ENCODE data around the gene ZFAND3.

- TF ChIP-seq, protein P1, sequence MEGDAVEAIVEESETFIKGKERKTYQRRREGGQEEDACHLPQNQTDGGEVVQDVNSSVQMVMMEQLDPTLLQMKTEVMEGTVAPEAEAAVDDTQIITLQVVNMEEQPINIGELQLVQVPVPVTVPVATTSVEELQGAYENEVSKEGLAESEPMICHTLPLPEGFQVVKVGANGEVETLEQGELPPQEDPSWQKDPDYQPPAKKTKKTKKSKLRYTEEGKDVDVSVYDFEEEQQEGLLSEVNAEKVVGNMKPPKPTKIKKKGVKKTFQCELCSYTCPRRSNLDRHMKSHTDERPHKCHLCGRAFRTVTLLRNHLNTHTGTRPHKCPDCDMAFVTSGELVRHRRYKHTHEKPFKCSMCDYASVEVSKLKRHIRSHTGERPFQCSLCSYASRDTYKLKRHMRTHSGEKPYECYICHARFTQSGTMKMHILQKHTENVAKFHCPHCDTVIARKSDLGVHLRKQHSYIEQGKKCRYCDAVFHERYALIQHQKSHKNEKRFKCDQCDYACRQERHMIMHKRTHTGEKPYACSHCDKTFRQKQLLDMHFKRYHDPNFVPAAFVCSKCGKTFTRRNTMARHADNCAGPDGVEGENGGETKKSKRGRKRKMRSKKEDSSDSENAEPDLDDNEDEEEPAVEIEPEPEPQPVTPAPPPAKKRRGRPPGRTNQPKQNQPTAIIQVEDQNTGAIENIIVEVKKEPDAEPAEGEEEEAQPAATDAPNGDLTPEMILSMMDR (IDR thresholded peaks at IDR 0.05) = no peak
- no peak for TF ChIP-seq POLR2A (IDR thresholded peaks at IDR 0.05)
Measured at GRCh38 chr6:37977715-37978114, 158.2 kb downstream of the ZFAND3 start.
